Astrocyte (in vitro differentiated cells and primary cell): ENCODE measurements around the gene ZNF462.

Experiments
- EZH2 ChIP-seq: IDR thresholded peaks from 2 replicates; pipeline ENCODE4 v1.6.1; 2012; ENCODE audit warnings: mild to moderate bottlenecking, low read length, inconsistent platforms; ENCODE audit not compliant: insufficient read depth
- TF ChIP-seq, protein P1 (sequence below): IDR thresholded peaks from 2 replicates; pipeline ENCODE4 v1.5.1; 2011; ENCODE audit warnings: low read depth, mild to moderate bottlenecking, inconsistent platforms, low read length, moderate library complexity; ENCODE audit not compliant: insufficient read depth

DNA sequence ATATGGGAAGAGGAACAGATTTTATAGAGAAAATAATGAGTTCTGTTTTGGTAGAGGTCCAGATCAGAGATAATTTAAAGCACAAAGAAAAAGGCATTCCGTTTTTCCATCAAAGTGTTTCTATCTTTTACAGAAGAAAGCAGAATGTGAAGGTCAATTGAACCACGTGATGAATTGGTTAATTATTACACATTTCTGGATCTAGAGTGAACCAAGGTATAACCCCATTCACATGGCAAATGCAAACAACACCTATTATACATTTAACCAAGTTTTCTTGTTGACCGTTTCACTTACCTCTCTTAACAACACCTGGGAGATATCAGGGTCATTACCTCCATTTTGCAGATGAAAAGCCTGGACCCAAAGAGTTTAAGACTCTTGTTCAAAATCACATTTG, 34.9 kb upstream of the ZNF462 start:
- TF ChIP-seq, protein P1, sequence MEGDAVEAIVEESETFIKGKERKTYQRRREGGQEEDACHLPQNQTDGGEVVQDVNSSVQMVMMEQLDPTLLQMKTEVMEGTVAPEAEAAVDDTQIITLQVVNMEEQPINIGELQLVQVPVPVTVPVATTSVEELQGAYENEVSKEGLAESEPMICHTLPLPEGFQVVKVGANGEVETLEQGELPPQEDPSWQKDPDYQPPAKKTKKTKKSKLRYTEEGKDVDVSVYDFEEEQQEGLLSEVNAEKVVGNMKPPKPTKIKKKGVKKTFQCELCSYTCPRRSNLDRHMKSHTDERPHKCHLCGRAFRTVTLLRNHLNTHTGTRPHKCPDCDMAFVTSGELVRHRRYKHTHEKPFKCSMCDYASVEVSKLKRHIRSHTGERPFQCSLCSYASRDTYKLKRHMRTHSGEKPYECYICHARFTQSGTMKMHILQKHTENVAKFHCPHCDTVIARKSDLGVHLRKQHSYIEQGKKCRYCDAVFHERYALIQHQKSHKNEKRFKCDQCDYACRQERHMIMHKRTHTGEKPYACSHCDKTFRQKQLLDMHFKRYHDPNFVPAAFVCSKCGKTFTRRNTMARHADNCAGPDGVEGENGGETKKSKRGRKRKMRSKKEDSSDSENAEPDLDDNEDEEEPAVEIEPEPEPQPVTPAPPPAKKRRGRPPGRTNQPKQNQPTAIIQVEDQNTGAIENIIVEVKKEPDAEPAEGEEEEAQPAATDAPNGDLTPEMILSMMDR: no peak
- no peak for TF ChIP-seq EZH2
